ENCODE data around the gene DDN. TPM values are rescaled to one million over a fixed set of nuclear protein-coding genes. Genes with fewer than 3 reads are reported as not detected.

DDN gene
- total RNA-seq, 1 donor from 2014 or later, result not detected

DNA sequence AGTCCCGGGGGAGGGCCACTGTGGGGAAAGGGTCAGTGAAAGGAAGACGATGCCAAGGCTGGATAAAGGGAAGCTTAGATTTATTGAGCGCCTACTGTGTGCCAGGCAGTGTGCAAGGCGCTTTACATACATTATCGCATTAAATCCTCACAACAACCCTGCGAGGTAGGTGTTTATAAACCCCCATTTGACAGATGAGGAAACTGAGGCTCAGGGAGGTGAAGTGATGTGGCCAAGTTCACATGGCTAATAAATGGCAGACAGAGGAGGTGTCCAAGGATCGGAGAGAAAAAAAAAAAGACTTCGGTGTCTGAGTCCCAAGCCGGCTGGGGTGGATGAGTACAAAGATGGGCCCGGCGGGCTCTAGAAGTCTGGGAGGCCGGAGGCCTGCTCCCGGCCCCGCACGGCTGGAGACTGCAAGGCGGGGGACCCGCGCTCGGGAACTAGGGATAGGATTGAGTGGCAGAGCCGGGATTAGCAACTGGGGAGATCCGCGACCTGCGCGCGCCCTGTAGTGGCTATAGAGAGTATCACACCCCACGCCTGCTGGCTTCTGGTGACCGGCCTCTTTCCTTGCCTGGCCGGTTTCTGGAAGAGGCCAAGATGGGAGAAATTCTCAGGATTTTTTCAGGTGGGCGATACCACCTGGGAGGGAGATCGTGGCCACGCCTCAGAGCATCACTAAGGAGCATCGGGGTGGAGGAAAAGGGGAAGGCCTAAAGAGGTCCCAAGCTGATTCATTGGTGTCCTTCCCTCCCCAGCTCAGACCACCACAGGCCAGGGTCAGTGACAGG is 3.9 kb downstream of the DDN start:
- TF ChIP-seq CTCF (IDR thresholded peaks at IDR 0.05), result peak; percentile 90
- DNase-seq (peak; percentile 90), ATAC-seq (peak; percentile 87)
- Histone ChIP-seq H3K27me3 (peaks cover 53% of the 10 kb centered on the region), H3K36me3 (no peaks in the 10 kb centered on the region), H3K4me1 (peaks cover 36% of the 10 kb centered on the region), H3K9me3 (no peaks in the 10 kb centered on the region), H3K4me3 (peak overlapping the region; percentile 18), H3K27ac (no peak overlapping the region)
- intact Hi-C loops (cut with DNase I), result no loop called here

- H3K27ac ChIP-seq, result no peak overlapping the region
- no peak overlapping the region for H3K4me3 ChIP-seq
- DNase-seq (no peak), ATAC-seq (no peak)
- peaks cover 29% of the 10 kb centered on the region for H3K4me1 ChIP-seq
- intact Hi-C loops (cut with DNase I), result no loop called here
- no peaks in the 10 kb centered on the region for H3K9me3 ChIP-seq
- TF ChIP-seq CTCF (IDR thresholded peaks at IDR 0.05), result no peak
- H3K27me3 ChIP-seq, result peaks cover 53% of the 10 kb centered on the region
- H3K36me3 ChIP-seq, result no peaks in the 10 kb centered on the region
Observed at GRCh38 chr12:48994224-48995085, 4.7 kb downstream of the DDN start.

DNA sequence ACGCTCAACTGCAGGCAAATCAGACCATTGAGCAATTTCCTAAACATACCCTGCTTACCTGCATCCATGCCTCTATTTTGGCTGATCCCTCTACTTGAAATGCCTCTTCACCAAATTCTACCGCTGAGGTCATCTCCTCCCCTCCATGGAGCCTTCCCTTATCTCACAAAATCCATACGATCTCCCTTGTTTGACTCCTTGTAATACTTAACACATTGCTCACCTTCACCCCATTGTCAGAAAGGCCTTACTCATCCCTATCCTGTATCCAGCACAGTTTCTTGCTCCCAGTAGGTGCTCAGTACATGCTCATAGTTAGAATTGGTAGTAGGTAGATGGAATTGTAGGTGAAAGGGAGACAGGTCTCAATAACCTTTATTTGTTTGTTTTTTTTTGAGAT is 5.4 kb downstream of the DDN start:
- H3K4me3 ChIP-seq, result no peak overlapping the region
- intact Hi-C loops (cut with DNase I), result no loop called here
- DNase-seq (no peak), ATAC-seq (no peak)
- no peaks in the 10 kb centered on the region for H3K36me3 ChIP-seq
- H3K27me3 ChIP-seq, result peaks cover 57% of the 10 kb centered on the region
- H3K4me1 ChIP-seq, result peaks cover 22% of the 10 kb centered on the region
- TF ChIP-seq CTCF (IDR thresholded peaks at IDR 0.05), result no peak
- H3K9me3 ChIP-seq, result no peaks in the 10 kb centered on the region
- H3K27ac ChIP-seq, result no peak overlapping the region

DNA sequence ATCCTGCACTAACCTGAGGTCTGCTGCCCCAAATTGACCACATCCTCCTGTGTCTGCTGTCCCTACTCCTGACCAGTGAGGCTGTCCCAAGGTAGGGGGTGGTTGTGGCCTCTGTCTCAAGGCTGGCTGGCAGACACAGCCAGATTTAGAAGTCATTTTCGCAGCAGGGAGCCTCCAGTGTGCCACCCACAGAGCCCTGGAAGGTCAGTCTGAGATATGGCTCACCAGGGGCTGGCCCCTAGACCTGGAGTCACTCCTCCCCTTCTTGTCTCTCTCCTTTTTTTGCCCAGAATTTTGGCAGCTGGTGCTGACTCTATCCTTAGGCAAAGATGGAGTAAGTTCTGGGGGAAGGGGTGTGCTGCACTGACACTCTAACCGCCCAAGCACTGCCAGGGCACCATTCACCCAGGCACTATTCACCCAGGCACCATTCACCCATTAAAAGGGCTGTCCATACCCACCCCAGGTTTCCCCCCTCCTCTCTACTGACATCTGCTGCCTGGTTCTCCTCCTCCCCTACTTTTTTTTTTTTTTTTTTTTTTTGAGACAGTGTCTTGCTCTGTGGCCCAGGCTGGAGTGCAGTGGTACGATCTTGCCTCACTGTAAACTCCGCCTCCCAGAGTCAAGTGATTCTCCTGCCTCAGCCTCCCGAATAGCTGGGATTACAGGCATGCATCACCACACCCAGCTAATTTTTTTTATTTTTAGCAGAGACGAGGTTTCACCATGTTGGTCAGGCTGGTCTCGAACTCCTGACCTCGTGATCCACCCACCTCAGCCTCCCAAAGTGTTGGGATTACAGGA is 7.7 kb downstream of the DDN start:
- DNase-seq (no peak), ATAC-seq (no peak)
- TF ChIP-seq CTCF (IDR thresholded peaks at IDR 0.05), result no peak
- Histone ChIP-seq H3K4me3 (no peak overlapping the region), H3K27me3 (peaks cover 54% of the 10 kb centered on the region), H3K4me1 (peaks cover 3% of the 10 kb centered on the region), H3K9me3 (no peaks in the 10 kb centered on the region), H3K27ac (no peak overlapping the region), H3K36me3 (no peaks in the 10 kb centered on the region)
- intact Hi-C loops (cut with DNase I), result no loop called here

DNA sequence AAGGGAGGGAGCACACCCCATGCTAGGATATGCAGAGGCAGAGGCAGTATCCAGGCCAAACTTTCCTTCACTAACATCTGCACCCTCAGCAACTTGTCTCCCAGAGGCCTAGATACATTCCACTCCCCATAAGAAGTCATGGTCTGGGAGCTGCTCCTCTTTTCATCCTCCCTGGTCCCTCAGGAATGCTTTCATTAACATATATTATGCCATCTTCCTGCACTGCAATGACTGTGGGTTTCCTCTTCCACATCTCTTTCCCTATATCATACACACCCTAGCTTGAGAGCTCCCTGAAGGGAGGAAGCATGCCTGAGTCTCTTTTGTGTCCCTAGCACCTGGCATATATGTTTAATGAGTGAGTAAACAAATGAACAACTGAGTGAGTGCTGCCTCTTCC is 8.6 kb downstream of the DDN start:
- ATAC-seq (no peak), DNase-seq (no peak)
- Histone ChIP-seq H3K4me3 (no peak overlapping the region), H3K4me1 (peaks cover 3% of the 10 kb centered on the region), H3K27me3 (peaks cover 61% of the 10 kb centered on the region), H3K9me3 (no peaks in the 10 kb centered on the region), H3K36me3 (no peaks in the 10 kb centered on the region), H3K27ac (no peak overlapping the region)
- no peak for TF ChIP-seq CTCF (IDR thresholded peaks at IDR 0.05)
- intact Hi-C loops (cut with DNase I), result no loop called here

Measured in upper lobe of right lung (tissue), 1 donor.